ENCODE results near the gene UTF1.

- TF ChIP-seq POLR2A (IDR thresholded peaks at IDR 0.05; ENCODE audit: low read depth, low read length) (no peak), POLR2AphosphoS5 (IDR thresholded peaks at IDR 0.05; ENCODE audit: low read depth, low read length) (no peak), TAF1 (IDR thresholded peaks at IDR 0.05; ENCODE audit: borderline replicate concordance, low read depth, low read length) (no peak)
Observed at GRCh38 chr10:133199992-133200611, 29.9 kb upstream of the UTF1 start.

All from GM12892 (cell line).